Type B pancreatic cell (in vitro differentiated cells): ENCODE measurements around the gene USP31. TPM values are rescaled to one million over a fixed set of nuclear protein-coding genes. Genes with fewer than 3 reads are reported as not detected.

Experiments used
- DNase-seq: peaks from one replicate; pipeline ENCODE4 v3.0.0; 2021; ENCODE audit warnings: mixed read lengths; ENCODE audit not compliant: unreplicated experiment; ENCODE audit errors: extremely low spot score
- H3K27ac Mint-ChIP-seq: 2 replicates; pipeline ENCODE4 v1.8.0; 2021; ENCODE audit warnings: mild to moderate bottlenecking, mixed read lengths
- H3K27me3 Mint-ChIP-seq: 2 replicates; pipeline ENCODE4 v1.8.0; 2021; ENCODE audit warnings: mixed read lengths
- H3K36me3 Mint-ChIP-seq: 2 replicates; pipeline ENCODE4 v1.8.0; 2021; ENCODE audit warnings: mixed read lengths
- H3K4me1 Mint-ChIP-seq: one replicate; pipeline ENCODE4 v1.8.0; 2021; ENCODE audit warnings: mixed read lengths; ENCODE audit not compliant: unreplicated experiment
- H3K4me3 Mint-ChIP-seq: 2 replicates; pipeline ENCODE4 v1.8.0; 2021; ENCODE audit warnings: mild to moderate bottlenecking, mixed read lengths
- H3K9me3 Mint-ChIP-seq: 2 replicates; pipeline ENCODE4 v1.8.0; 2021; ENCODE audit warnings: mixed read lengths
- total RNA-seq: library from RNA; stranded (reverse); gene quantifications from 2 replicates; pipeline ENCODE4 v1.2.1, GENCODE V29; 2021; ENCODE audit warnings: low replicate concordance
- TF ChIP-seq, protein P1 (sequence below): fragments of 200-600 bp; sonication (generic); conservative IDR thresholded peaks from 2 replicates; pipeline ENCODE4 v1.5.0; 2021; ENCODE audit warnings: antibody characterized with exemption, mild to moderate bottlenecking

USP31 gene
- total RNA-seq, 1 donor from 2014 or later: 12.3 TPM

DNA sequence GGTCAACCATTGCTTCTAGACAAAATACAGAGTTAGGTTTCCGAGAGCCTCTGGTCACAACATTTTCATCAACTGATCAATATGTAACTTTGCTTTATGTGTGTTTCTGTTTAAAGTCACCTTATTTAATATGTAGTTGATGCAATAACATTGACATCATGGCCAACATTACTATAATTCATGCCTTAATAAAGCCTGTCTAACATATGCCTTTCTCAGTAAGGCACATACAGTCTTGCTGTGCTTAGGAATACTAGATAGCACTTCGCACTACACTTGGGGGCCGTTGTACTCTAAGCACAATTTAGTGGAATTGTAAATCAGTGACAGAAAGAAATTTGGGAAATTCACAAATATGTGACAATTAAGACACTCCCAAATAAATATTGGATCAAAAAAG lies 23.7 kb upstream of the USP31 start:
- H3K27ac Mint-ChIP-seq: no peak overlapping the region
- H3K27me3 Mint-ChIP-seq: peaks cover 40% of the 10 kb centered on the region
- peaks cover 4% of the 10 kb centered on the region for H3K9me3 Mint-ChIP-seq
- no peaks in the 10 kb centered on the region for H3K36me3 Mint-ChIP-seq
- no peak for DNase-seq
- no peak overlapping the region for H3K4me3 Mint-ChIP-seq
- TF ChIP-seq, protein P1, sequence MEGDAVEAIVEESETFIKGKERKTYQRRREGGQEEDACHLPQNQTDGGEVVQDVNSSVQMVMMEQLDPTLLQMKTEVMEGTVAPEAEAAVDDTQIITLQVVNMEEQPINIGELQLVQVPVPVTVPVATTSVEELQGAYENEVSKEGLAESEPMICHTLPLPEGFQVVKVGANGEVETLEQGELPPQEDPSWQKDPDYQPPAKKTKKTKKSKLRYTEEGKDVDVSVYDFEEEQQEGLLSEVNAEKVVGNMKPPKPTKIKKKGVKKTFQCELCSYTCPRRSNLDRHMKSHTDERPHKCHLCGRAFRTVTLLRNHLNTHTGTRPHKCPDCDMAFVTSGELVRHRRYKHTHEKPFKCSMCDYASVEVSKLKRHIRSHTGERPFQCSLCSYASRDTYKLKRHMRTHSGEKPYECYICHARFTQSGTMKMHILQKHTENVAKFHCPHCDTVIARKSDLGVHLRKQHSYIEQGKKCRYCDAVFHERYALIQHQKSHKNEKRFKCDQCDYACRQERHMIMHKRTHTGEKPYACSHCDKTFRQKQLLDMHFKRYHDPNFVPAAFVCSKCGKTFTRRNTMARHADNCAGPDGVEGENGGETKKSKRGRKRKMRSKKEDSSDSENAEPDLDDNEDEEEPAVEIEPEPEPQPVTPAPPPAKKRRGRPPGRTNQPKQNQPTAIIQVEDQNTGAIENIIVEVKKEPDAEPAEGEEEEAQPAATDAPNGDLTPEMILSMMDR: no peak
- no peaks in the 10 kb centered on the region for H3K4me1 Mint-ChIP-seq

DNA sequence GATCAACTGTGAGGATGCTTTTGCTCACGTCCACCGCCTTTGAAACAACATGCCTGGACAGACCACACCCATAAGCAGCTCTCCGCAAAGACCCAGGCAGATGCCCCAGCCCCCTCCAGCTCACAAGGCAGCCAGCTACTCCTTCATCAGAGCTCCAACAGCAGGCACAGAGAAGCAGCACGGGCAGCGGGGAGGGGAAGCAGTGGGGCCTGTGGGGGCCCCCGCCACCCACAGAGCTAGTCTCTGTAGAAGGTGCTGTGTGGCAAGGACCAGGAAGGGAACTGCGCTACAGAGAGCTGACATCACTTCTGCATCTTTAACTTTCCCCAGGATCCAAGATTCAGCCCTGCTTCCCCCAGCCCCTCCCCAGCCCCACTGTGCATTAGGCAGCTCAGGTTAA lies 23.3 kb upstream of the USP31 start:
- peaks cover 4% of the 10 kb centered on the region for H3K9me3 Mint-ChIP-seq
- H3K27me3 Mint-ChIP-seq: peaks cover 43% of the 10 kb centered on the region
- H3K36me3 Mint-ChIP-seq: no peaks in the 10 kb centered on the region
- H3K27ac Mint-ChIP-seq: no peak overlapping the region
- no peak for DNase-seq
- no peaks in the 10 kb centered on the region for H3K4me1 Mint-ChIP-seq
- no peak overlapping the region for H3K4me3 Mint-ChIP-seq
- TF ChIP-seq, protein P1: no peak

DNA sequence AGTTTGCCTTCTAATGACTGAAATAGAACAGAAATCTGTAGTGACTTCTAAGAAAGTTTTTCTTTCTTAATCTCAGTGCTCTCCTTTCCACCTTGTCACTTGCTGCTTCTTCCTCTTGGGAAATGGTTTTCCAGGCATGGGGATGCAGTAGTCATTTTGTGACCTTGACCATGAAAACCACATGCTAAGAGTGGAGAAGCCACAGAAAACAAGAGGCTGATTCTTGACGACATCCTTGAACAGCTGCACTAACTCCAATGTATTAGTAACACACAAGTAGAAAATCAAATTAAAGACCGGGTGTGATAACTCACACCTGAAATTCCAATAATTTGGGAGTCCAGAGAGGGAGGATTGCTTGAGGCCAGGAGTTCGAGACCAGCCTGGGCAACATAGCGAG lies 15.5 kb upstream of the USP31 start:
- H3K27ac Mint-ChIP-seq: no peak overlapping the region
- no peaks in the 10 kb centered on the region for H3K4me1 Mint-ChIP-seq
- no peaks in the 10 kb centered on the region for H3K36me3 Mint-ChIP-seq
- H3K9me3 Mint-ChIP-seq: peaks cover 6% of the 10 kb centered on the region
- TF ChIP-seq, protein P1: no peak
- DNase-seq: no peak
- H3K27me3 Mint-ChIP-seq: peaks cover 18% of the 10 kb centered on the region
- H3K4me3 Mint-ChIP-seq: no peak overlapping the region

DNA sequence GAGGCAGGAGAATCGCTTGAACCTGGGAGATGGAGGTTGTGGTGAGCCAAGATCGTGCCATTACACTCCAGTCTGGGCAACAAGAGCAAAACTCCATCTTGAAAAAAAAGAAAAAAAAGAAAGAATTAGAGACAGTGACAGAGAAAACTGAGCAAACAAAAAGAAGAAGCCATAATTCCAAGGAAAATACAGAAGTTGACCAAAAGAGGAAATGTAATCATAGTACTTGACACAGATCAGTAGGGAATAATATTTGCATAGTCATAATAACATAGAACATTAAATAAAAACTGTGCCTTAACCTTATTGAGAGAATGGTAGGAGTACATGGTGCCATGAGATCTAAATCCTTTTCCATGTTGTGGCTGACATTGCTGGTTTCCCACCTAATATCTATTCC lies 14.7 kb upstream of the USP31 start:
- Mint-ChIP-seq H3K27me3 (peaks cover 12% of the 10 kb centered on the region), H3K27ac (no peak overlapping the region), H3K4me3 (no peak overlapping the region), H3K36me3 (no peaks in the 10 kb centered on the region), H3K9me3 (peaks cover 6% of the 10 kb centered on the region), H3K4me1 (no peaks in the 10 kb centered on the region)
- DNase-seq: no peak
- TF ChIP-seq, protein P1: no peak

DNA sequence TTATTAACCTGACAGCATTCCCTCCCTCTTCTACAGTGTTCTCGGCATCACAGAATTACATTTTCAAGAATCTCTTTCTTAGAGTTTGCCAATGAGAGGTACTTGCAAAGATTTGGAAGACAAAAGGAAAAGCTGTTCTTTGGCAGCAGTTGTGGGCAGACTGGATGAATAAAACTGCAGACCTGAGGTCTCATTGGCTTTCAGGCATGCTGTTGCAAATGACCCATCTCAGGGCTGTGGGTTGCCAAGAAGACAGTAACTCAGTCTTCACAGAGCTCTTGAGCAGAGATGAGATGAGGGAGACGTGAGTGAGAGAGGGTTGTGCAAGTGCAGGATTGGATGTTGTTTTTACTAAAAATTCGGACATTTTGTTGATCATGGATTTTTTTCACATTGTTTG lies 11.3 kb upstream of the USP31 start:
- H3K27ac Mint-ChIP-seq: no peak overlapping the region
- TF ChIP-seq, protein P1: no peak
- peaks cover 6% of the 10 kb centered on the region for H3K9me3 Mint-ChIP-seq
- no peaks in the 10 kb centered on the region for H3K36me3 Mint-ChIP-seq
- DNase-seq: no peak
- no peak overlapping the region for H3K4me3 Mint-ChIP-seq
- H3K27me3 Mint-ChIP-seq: peaks cover 18% of the 10 kb centered on the region
- H3K4me1 Mint-ChIP-seq: no peaks in the 10 kb centered on the region

DNA sequence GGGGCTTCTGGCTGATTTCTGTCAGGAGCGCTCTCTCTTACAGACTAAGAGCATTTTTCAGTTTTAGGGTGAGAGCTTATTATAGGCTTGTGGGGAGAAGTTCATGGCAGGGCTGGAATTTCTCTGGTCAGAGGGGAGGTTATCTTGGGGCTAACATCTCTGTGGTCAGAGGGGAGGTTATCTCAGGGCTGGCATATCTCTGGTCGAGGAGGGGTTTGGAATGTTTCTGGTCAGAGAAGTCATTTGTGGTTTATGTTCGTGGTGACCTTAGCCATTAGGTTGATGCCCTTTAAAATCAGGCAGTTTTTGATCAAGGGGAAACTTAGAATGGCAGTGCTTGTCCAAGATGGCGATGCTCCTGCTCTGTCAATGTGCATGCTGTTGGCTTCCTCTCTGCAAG lies 10.8 kb upstream of the USP31 start:
- Mint-ChIP-seq H3K27me3 (peaks cover 23% of the 10 kb centered on the region), H3K4me1 (no peaks in the 10 kb centered on the region), H3K27ac (no peak overlapping the region), H3K4me3 (no peak overlapping the region), H3K9me3 (peaks cover 6% of the 10 kb centered on the region), H3K36me3 (no peaks in the 10 kb centered on the region)
- TF ChIP-seq, protein P1: no peak
- DNase-seq: no peak
